ENCODE data around the gene BSN. TPM values are rescaled to one million over a fixed set of nuclear protein-coding genes. Genes with fewer than 3 reads are reported as not detected.
A peak's percentile ranks its signal among the peaks of the same experiment; 100 is the strongest.

BSN gene, protein sequence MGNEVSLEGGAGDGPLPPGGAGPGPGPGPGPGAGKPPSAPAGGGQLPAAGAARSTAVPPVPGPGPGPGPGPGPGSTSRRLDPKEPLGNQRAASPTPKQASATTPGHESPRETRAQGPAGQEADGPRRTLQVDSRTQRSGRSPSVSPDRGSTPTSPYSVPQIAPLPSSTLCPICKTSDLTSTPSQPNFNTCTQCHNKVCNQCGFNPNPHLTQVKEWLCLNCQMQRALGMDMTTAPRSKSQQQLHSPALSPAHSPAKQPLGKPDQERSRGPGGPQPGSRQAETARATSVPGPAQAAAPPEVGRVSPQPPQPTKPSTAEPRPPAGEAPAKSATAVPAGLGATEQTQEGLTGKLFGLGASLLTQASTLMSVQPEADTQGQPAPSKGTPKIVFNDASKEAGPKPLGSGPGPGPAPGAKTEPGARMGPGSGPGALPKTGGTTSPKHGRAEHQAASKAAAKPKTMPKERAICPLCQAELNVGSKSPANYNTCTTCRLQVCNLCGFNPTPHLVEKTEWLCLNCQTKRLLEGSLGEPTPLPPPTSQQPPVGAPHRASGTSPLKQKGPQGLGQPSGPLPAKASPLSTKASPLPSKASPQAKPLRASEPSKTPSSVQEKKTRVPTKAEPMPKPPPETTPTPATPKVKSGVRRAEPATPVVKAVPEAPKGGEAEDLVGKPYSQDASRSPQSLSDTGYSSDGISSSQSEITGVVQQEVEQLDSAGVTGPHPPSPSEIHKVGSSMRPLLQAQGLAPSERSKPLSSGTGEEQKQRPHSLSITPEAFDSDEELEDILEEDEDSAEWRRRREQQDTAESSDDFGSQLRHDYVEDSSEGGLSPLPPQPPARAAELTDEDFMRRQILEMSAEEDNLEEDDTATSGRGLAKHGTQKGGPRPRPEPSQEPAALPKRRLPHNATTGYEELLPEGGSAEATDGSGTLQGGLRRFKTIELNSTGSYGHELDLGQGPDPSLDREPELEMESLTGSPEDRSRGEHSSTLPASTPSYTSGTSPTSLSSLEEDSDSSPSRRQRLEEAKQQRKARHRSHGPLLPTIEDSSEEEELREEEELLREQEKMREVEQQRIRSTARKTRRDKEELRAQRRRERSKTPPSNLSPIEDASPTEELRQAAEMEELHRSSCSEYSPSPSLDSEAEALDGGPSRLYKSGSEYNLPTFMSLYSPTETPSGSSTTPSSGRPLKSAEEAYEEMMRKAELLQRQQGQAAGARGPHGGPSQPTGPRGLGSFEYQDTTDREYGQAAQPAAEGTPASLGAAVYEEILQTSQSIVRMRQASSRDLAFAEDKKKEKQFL (N-terminal part only)
- total RNA-seq (2014; rRNA removed; shearing (Covaris generic)) = 0.07 and 0.18 TPM in 2 replicates
- 0.05 and 0.07 TPM in 2 replicates for polyA plus RNA-seq (2015; cell fraction: cytosol; rRNA removed)
- polyA plus RNA-seq (2015; cell fraction: nucleus; rRNA removed) = 0.10 and 0.27 TPM in 2 replicates

DNA sequence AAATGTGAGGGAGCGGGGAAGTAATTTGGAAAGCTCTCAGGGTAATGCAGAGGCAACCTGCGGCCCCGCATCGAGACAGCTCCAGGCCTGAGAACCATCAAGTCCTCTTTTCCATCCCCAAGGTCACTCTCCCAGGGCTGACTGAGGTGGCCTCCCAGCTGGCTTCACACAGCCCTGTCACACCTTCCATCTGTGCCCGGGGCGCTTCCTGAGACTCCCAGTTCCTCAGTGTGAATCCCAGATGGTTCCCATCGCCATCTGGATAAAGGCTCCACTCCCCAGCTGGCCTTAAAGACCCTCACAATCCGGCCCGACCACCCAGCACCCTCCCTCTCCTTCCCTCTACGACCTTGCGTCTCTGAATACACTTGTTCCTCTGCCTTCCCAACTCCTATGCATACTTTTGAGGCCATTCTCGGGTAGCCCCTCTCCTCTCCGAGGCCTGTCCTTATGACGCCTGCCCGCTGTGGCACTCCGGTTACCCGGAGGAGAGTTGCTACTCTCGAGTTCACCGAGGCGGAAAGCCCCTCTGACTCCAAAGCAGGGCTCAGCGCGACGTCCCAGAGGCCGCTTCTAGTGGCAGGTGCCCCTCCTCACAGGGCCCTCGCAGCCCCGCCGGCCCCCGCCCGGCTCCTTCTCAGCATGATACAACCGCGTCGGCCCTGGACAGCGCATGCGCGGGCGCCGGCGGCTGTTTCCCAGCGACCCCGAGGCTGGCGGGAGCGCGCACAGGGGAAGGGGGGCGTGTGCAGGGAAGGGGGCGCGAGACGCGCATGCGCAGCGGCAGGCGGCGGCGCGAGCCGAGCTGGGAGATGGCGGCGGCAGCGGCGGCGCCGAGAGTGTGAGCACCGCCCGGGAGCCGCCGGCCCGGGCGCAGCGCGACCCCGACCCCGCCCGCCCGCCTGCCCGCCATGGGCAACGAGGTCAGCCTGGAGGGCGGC is at the start of gene BSN:
Gene BSN (plus strand): TSS at position 786 of the 941 bp plus-strand sequence. CDS start 126 bp downstream, at position 912.
- DNase-seq (ENCODE audit: low read depth) = peak; percentile 81

DNA sequence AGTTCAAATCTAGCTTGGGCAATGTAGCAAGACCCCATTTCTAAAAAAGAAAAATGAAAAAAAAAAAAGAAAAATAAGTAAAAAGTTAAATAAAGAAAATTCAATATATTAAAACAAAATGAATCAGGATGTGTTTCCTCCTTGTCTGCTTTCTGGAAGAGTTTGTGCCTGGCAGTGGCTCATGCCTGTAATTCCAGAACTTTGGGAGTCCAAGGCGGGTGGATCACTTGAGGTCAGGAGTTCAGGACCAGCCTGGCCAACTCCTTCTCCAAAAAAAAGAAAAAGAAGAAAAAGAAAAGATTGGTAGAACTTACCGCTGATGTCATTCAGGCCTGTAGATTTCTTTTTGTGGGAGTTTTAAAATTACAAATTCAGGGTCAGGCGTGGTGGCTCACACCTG is 47.4 kb upstream of the BSN start:
- no peak for DNase-seq (ENCODE audit: low read depth)

DNA sequence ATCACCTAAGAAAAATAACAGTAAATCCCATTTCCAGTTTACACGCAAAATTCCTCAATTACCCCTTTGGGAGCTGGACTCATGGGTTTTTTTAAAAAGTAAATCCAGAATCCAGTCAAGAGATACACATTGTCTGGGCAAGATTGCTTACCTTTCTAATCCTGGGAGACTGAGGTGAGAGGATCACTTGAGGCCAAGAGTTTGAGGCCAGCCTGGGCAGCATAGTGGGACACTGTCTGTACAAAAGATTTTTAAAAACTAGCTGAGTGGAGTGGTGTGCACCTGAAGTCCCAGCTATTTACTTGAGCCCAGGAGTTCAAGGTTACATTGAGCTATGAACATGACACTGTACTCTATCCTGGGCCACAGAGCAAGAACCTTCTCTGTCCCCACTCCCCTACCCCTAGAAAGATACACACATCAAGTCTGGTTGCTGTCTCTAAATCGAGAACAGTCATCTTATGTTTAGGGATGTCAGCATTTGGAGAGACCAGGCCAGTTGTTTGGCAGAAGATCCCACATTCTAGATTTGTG is 45.2 kb upstream of the BSN start:
- DNase-seq (ENCODE audit: low read depth) = no peak

GRCh38 chr3:49511639-49512038 is 42.6 kb upstream of the BSN start:
- DNase-seq (ENCODE audit: low read depth) = no peak

DNA sequence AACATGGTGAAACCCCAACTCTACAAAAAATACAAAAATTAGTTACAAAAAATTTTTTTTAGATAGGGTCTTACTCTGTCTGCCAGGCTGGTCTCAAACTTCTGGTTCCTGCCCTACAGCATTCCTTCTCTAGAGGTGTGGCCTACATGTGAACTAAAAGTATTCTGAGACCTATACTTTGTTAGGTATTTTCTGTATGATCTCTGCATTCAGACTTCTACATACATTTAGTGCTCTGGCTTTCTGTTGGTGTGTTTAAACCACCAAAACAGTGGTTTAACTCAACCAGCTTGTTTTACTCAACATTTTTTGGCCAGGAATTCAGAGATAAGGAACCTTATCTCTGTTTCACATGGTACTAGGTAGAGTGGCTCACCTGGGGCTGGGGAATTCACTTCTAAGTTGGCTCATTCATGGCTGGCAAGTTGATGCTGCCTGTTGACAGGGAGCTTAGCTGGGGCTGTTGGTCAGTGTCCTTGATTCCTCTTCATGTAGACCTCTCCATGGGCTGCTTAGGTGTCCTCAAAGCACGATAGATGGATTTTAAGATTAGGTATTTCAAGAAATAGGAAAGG is 41.4 kb upstream of the BSN start:
- no peak for DNase-seq (ENCODE audit: low read depth)

- no peak for DNase-seq (ENCODE audit: low read depth)
These were observed 40.7 kb upstream of the BSN start for GRCh38 chr3:49513494-49514124.

DNA sequence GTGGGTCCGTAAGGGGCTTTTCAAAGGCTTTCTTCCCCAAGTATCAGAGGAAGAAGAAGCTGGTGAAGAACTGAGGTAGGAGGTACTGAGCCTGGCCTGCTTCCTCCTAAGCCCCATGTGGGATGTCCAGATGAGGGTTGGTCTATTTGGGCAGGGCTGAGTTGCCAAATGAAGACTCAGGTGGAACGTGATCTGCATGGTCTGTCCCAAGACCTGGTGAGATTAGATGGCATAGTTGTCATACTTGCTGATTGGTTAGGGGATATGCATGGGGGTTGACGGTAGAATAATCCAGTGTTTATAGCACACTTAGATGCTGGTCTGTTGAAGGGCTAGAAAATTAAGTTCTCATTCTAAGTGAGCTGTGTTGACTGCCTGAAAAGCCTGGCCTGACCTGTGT is 36.3 kb upstream of the BSN start:
- DNase-seq (ENCODE audit: low read depth) = no peak

DNA sequence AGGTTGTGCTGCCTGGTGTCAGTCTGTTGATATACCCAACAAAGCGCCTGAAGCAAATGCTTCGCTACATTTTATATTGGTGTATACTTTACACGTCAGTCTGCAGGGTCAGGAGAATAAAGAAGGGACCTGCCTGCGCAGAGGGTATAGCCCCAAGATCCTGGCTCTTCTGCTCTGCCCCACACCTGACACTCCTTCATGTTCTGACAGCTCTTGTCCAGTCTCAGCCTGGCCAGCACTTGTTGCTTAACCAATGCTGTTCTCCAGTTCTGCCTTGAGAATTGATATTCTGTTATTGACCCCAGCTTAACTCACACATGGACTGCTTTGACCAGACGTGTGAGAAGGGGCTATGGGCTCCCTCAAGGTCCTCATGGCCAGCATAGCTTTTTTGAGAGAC is 35.8 kb upstream of the BSN start:
- DNase-seq (ENCODE audit: low read depth) = no peak

DNA sequence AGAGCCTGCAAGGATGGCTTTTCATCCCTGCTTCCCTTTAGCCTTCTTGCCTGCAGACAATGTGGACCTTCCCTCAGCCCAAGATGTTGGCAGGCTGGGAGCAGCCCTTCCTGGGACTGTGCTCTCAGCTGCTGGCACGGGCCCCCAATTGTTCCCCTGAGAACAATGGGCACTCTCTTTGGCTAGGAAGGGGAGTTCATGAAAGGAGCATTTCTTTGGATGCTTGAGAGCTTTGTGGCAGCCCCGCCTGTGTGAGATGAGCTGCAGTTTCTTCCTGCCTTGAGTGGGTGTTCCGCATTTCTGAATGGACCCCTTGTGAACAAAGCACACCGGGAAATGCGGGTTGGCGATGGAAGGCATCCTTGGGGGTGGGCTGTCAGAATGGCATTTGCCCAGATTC is 35.0 kb upstream of the BSN start:
- peak; percentile 55 for DNase-seq (ENCODE audit: low read depth)

DNA sequence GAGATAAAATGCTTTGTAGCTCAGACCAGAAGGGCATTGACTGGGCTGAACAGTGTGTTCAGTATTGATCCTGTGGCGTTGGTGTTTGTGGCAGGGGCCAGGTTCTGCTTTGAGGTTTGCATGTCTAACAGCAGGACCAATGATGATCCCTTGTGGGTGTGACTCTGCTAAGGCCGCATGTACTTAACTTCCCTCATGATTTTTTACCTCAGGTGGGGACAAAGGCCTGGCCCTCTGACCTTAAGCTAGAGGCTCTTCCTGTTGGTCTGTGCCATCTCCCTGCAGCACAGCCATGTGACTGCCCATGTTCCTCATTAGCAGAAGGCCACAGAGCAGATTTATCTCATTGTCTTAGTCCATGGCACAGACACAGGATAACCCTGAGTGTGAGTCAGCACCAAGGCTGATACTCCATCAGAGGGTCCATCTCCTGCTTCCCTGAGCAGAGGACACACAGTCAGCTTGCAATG is 34.3 kb upstream of the BSN start:
- DNase-seq (ENCODE audit: low read depth) = peak; percentile 16

DNA sequence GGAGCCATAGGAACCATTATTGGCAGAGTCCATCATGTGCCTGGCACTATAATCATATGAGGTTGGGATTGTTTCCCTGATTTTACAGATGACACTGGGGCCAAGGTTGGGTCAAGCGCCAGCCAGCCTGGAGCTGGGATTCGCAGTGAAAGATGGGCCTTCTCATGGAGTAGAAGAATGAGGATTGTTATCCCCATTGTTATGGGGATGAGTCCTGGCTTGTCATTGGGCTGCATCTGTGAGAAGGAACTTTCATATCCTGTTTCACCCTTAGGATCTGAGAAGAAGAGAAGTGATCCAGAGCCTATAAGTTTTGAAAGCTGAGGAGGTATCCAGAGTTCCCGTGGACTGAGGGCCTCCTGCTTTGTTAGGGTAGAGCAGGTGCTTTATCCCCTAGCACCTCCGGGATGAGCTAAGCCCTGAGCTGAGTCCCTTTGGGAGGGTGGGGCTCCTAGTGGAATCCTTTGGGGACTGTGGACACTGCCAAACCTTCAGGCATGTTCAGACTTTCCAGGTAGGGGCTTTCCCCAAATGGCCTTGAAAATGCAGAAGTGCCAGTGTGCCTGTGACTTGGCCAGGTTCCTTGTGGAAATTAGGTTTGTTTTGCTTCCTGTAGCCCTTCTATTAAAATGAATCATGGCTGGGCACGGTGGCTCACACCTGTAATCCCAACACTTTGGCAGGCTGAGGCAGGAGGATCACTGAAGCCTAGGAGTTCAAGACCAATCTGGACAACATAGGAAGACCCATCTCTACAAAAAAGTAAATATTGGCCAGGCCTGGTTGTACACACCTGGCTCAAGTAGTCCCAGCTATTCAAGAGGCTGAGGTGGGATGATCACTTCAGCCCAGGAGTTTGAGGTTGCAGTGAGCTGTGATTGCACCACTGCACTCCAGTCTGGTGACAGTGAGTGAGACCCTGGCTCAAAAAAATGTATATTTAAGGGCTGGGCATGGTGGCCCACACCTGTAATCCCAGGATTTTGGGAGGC is 30.2 kb upstream of the BSN start:
- DNase-seq (ENCODE audit: low read depth) = no peak

GRCh38 chr3:49529567-49529966 is 24.7 kb upstream of the BSN start:
- DNase-seq (ENCODE audit: low read depth) = no peak

GRCh38 chr3:49530231-49530630 is 24.0 kb upstream of the BSN start:
- no peak for DNase-seq (ENCODE audit: low read depth)

DNA sequence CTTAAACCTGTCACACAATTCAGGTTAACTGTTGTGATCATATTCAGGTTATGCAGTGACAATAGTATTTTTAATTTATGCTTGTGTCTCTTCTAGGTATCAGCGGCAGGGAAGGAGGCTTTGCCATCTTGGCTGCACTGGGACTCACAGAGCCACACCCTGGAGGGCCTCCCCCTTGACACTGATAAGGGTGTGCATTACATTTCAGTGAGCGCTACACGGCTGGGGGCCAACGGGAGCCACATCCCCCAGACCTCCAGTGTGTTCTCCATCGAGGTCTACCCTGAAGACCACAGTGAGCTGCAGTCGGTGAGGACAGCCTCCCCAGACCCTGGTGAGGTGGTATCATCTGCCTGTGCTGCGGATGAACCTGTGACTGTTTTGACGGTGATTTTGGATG is 23.6 kb upstream of the BSN start:
- DNase-seq (ENCODE audit: low read depth) = no peak

DNA sequence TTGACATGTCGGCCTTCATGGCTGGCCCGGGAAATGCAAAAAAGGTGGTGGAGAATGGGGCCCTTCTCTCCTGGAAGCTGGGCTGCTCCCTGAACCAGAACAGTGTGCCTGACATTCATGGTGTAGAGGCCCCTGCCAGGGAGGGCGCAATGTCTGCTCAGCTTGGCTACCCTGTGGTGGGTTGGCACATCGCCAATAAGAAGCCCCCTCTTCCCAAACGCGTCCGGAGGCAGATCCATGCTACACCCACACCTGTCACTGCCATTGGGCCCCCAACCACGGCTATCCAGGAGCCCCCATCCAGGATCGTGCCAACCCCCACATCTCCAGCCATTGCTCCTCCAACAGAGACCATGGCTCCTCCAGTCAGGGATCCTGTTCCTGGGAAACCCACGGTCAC is 23.1 kb upstream of the BSN start:
- DNase-seq (ENCODE audit: low read depth) = no peak

DNA sequence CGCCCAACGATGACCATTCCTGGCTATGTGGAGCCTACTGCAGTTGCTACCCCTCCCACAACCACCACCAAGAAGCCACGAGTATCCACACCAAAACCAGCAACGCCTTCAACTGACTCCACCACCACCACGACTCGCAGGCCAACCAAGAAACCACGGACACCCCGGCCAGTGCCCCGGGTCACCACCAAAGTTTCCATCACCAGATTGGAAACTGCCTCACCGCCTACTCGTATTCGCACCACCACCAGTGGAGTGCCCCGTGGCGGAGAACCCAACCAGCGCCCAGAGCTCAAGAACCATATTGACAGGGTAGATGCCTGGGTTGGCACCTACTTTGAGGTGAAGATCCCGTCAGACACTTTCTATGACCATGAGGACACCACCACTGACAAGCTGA is 22.6 kb upstream of the BSN start:
- DNase-seq (ENCODE audit: low read depth) = no peak

GRCh38 chr3:49533031-49533430 is 21.2 kb upstream of the BSN start:
- no peak for DNase-seq (ENCODE audit: low read depth)

Measured in HT1080 (cell line).